Measurements from ENCODE around the gene ATP8A2.
"Not testable (repeated sequence)": the region's sequence is repeated elsewhere in the genome, so short reads cannot be mapped to it uniquely, and the experiment has no call there.

The ATP8A2 gene

GRCh38 chr13:26051231-26051656 lies 679.5 kb downstream of the ATP8A2 start:
- peak overlapping the region; percentile 68 for H3K4me3 ChIP-seq (ENCODE audit: low read depth, low read length)

GRCh38 chr13:26051657-26052311 lies 680.0 kb downstream of the ATP8A2 start, which contains the start of gene SHISA2:
TSS of gene SHISA2 (minus strand) at chr13:26052016. CDS start at chr13:26050975, 1,041 bp downstream.
- peak within 1 kb of the TSS; percentile 68 for H3K4me3 ChIP-seq (ENCODE audit: low read depth, low read length)
- H3K27ac ChIP-seq (ENCODE audit: low read depth, low read length) = no peak within 1 kb of the TSS
- H3K36me3 ChIP-seq (ENCODE audit: control insufficient read depth, insufficient read depth, low read length) = peaks cover 3% of the 10 kb centered on the region; the same call in 1 of the 2 replicates
- peaks cover 7% of the 10 kb centered on the region for H3K4me1 ChIP-seq (ENCODE audit: control insufficient read depth, insufficient read depth, low read length)
- H3K9ac ChIP-seq (ENCODE audit: low read depth, low read length) = no peak within 1 kb of the TSS; the same call in 1 of the 2 replicates
- peaks cover 50% of the 10 kb centered on the region for H3K27me3 ChIP-seq (ENCODE audit: control insufficient read depth, insufficient read depth, low read length)
- H3K9me3 ChIP-seq (ENCODE audit: control insufficient read depth, insufficient read depth, low read length) = no peaks in the 10 kb centered on the region

More at GRCh38 chr13:26051231-26051656, 679.5 kb downstream of the ATP8A2 start:
- H3K9ac ChIP-seq (ENCODE audit: low read depth, low read length) = no peak overlapping the region
- no peaks in the 10 kb centered on the region for H3K9me3 ChIP-seq (ENCODE audit: control insufficient read depth, insufficient read depth, low read length)
- H3K36me3 ChIP-seq (ENCODE audit: control insufficient read depth, insufficient read depth, low read length) = peaks cover 8% of the 10 kb centered on the region
- peaks cover 50% of the 10 kb centered on the region for H3K27me3 ChIP-seq (ENCODE audit: control insufficient read depth, insufficient read depth, low read length)
- H3K4me1 ChIP-seq (ENCODE audit: control insufficient read depth, insufficient read depth, low read length) = peaks cover 7% of the 10 kb centered on the region
- no peak overlapping the region for H3K27ac ChIP-seq (ENCODE audit: low read depth, low read length)

GRCh38 chr13:26052337-26052736 lies 680.6 kb downstream of the ATP8A2 start:
- Histone ChIP-seq H3K4me3 (ENCODE audit: low read depth, low read length) (peak overlapping the region; percentile 42), H3K27ac (ENCODE audit: low read depth, low read length) (no peak overlapping the region), H3K4me1 (ENCODE audit: control insufficient read depth, insufficient read depth, low read length) (peaks cover 7% of the 10 kb centered on the region), H3K9me3 (ENCODE audit: control insufficient read depth, insufficient read depth, low read length) (no peaks in the 10 kb centered on the region), H3K9ac (ENCODE audit: low read depth, low read length) (no peak overlapping the region), H3K27me3 (ENCODE audit: control insufficient read depth, insufficient read depth, low read length) (peaks cover 50% of the 10 kb centered on the region), H3K36me3 (ENCODE audit: control insufficient read depth, insufficient read depth, low read length) (no peaks in the 10 kb centered on the region)

- Histone ChIP-seq H3K9me3 (ENCODE audit: control insufficient read depth, insufficient read depth, low read length) (no peaks in the 10 kb centered on the region), H3K4me1 (ENCODE audit: control insufficient read depth, insufficient read depth, low read length) (peaks cover 7% of the 10 kb centered on the region), H3K4me3 (ENCODE audit: low read depth, low read length) (no peak overlapping the region), H3K27ac (ENCODE audit: low read depth, low read length) (no peak overlapping the region), H3K27me3 (ENCODE audit: control insufficient read depth, insufficient read depth, low read length) (peaks cover 47% of the 10 kb centered on the region), H3K9ac (ENCODE audit: low read depth, low read length) (no peak overlapping the region), H3K36me3 (ENCODE audit: control insufficient read depth, insufficient read depth, low read length) (no peaks in the 10 kb centered on the region)
Observed at GRCh38 chr13:26053418-26053980, 681.7 kb downstream of the ATP8A2 start.

- no peak overlapping the region for H3K4me3 ChIP-seq (ENCODE audit: low read depth, low read length)
- H3K4me1 ChIP-seq (ENCODE audit: control insufficient read depth, insufficient read depth, low read length) = no peaks in the 10 kb centered on the region
- no peaks in the 10 kb centered on the region for H3K36me3 ChIP-seq (ENCODE audit: control insufficient read depth, insufficient read depth, low read length)
- H3K9me3 ChIP-seq (ENCODE audit: control insufficient read depth, insufficient read depth, low read length) = no peaks in the 10 kb centered on the region
- H3K27me3 ChIP-seq (ENCODE audit: control insufficient read depth, insufficient read depth, low read length) = peaks cover 33% of the 10 kb centered on the region
- H3K9ac ChIP-seq (ENCODE audit: low read depth, low read length) = no peak overlapping the region
- H3K27ac ChIP-seq (ENCODE audit: low read depth, low read length) = no peak overlapping the region
Observed at GRCh38 chr13:26054896-26055295, 683.1 kb downstream of the ATP8A2 start.

- Histone ChIP-seq H3K27me3 (ENCODE audit: control insufficient read depth, insufficient read depth, low read length) (no peaks in the 10 kb centered on the region; the same call in 1 of the 2 replicates), H3K9ac (ENCODE audit: low read depth, low read length) (no peak overlapping the region)
Observed at GRCh38 chr13:26058704-26059103, 686.9 kb downstream of the ATP8A2 start.

GRCh38 chr13:26060357-26060756 lies 688.6 kb downstream of the ATP8A2 start:
- Histone ChIP-seq H3K9ac (ENCODE audit: low read depth, low read length) (no peak overlapping the region), H3K36me3 (ENCODE audit: control insufficient read depth, insufficient read depth, low read length) (no peaks in the 10 kb centered on the region), H3K27ac (ENCODE audit: low read depth, low read length) (no peak overlapping the region), H3K4me3 (ENCODE audit: low read depth, low read length) (no peak overlapping the region), H3K4me1 (ENCODE audit: control insufficient read depth, insufficient read depth, low read length) (0 out of 2 replicates have a peak, but pooled peaks cover 4% of the 10 kb centered on the region), H3K9me3 (ENCODE audit: control insufficient read depth, insufficient read depth, low read length) (no peaks in the 10 kb centered on the region), H3K27me3 (ENCODE audit: control insufficient read depth, insufficient read depth, low read length) (no peaks in the 10 kb centered on the region)

More at GRCh38 chr13:26058704-26059103, 686.9 kb downstream of the ATP8A2 start:
- no peaks in the 10 kb centered on the region for H3K9me3 ChIP-seq (ENCODE audit: control insufficient read depth, insufficient read depth, low read length)
- H3K4me3 ChIP-seq (ENCODE audit: low read depth, low read length) = no peak overlapping the region
- 0 out of 2 replicates have a peak, but pooled peaks cover 4% of the 10 kb centered on the region for H3K4me1 ChIP-seq (ENCODE audit: control insufficient read depth, insufficient read depth, low read length)
- H3K27ac ChIP-seq (ENCODE audit: low read depth, low read length) = no peak overlapping the region
- no peaks in the 10 kb centered on the region for H3K36me3 ChIP-seq (ENCODE audit: control insufficient read depth, insufficient read depth, low read length)

- Histone ChIP-seq H3K9ac (ENCODE audit: low read depth, low read length) (no peak overlapping the region), H3K27ac (ENCODE audit: low read depth, low read length) (no peak overlapping the region), H3K9me3 (ENCODE audit: control insufficient read depth, insufficient read depth, low read length) (no peaks in the 10 kb centered on the region), H3K4me1 (ENCODE audit: control insufficient read depth, insufficient read depth, low read length) (0 out of 2 replicates have a peak, but pooled peaks cover 4% of the 10 kb centered on the region), H3K36me3 (ENCODE audit: control insufficient read depth, insufficient read depth, low read length) (no peaks in the 10 kb centered on the region), H3K4me3 (ENCODE audit: low read depth, low read length) (no peak overlapping the region), H3K27me3 (ENCODE audit: control insufficient read depth, insufficient read depth, low read length) (no peaks in the 10 kb centered on the region)
Observed at GRCh38 chr13:26061256-26061655, 689.5 kb downstream of the ATP8A2 start.

GRCh38 chr13:26061947-26062346 lies 690.2 kb downstream of the ATP8A2 start:
- H3K36me3 ChIP-seq (ENCODE audit: control insufficient read depth, insufficient read depth, low read length) = no peaks in the 10 kb centered on the region
- H3K27me3 ChIP-seq (ENCODE audit: control insufficient read depth, insufficient read depth, low read length) = no peaks in the 10 kb centered on the region

GRCh38 chr13:26062853-26063444 lies 691.2 kb downstream of the ATP8A2 start:
- Histone ChIP-seq H3K36me3 (ENCODE audit: control insufficient read depth, insufficient read depth, low read length) (no peaks in the 10 kb centered on the region), H3K9ac (ENCODE audit: low read depth, low read length) (no peak overlapping the region), H3K4me1 (ENCODE audit: control insufficient read depth, insufficient read depth, low read length) (0 out of 2 replicates have a peak, but pooled peaks cover 4% of the 10 kb centered on the region), H3K4me3 (ENCODE audit: low read depth, low read length) (no peak overlapping the region), H3K9me3 (ENCODE audit: control insufficient read depth, insufficient read depth, low read length) (no peaks in the 10 kb centered on the region), H3K27ac (ENCODE audit: low read depth, low read length) (no peak overlapping the region), H3K27me3 (ENCODE audit: control insufficient read depth, insufficient read depth, low read length) (no peaks in the 10 kb centered on the region)

More at GRCh38 chr13:26061947-26062346, 690.2 kb downstream of the ATP8A2 start:
- Histone ChIP-seq H3K27ac (ENCODE audit: low read depth, low read length) (no peak overlapping the region), H3K9ac (ENCODE audit: low read depth, low read length) (no peak overlapping the region), H3K4me1 (ENCODE audit: control insufficient read depth, insufficient read depth, low read length) (0 out of 2 replicates have a peak, but pooled peaks cover 4% of the 10 kb centered on the region), H3K9me3 (ENCODE audit: control insufficient read depth, insufficient read depth, low read length) (no peaks in the 10 kb centered on the region), H3K4me3 (ENCODE audit: low read depth, low read length) (no peak overlapping the region)

GRCh38 chr13:26066492-26066891 lies 694.7 kb downstream of the ATP8A2 start:
- not testable (repeated sequence) for H3K27ac ChIP-seq (ENCODE audit: low read depth, low read length); H3K9ac ChIP-seq (ENCODE audit: low read depth, low read length); H3K4me1 ChIP-seq (ENCODE audit: control insufficient read depth, insufficient read depth, low read length); H3K27me3 ChIP-seq (ENCODE audit: control insufficient read depth, insufficient read depth, low read length); H3K9me3 ChIP-seq (ENCODE audit: control insufficient read depth, insufficient read depth, low read length); H3K4me3 ChIP-seq (ENCODE audit: low read depth, low read length); H3K36me3 ChIP-seq (ENCODE audit: control insufficient read depth, insufficient read depth, low read length)
